Measurements from ENCODE around the gene FICD. TPM values are rescaled to one million over a fixed set of nuclear protein-coding genes. Genes with fewer than 3 reads are reported as not detected.
"Not testable (repeated sequence)": the region's sequence is repeated elsewhere in the genome, so short reads cannot be mapped to it uniquely, and the experiment has no call there.

The FICD gene
- total RNA-seq, 2 experiments from 2014 or later = 3.4 to 3.9 TPM

GRCh38 chr12:108482717-108483212, 32.3 kb upstream of the FICD start:
- Mint-ChIP-seq H3K27me3 (peaks cover 27% of the 10 kb centered on the region), H3K9me3 (peaks cover 6% of the 10 kb centered on the region), H3K4me3 (no peak overlapping the region), H3K36me3 (ENCODE audit: low read depth) (no peaks in the 10 kb centered on the region), H3K4me1 (ENCODE audit: low read depth) (no peaks in the 10 kb centered on the region), H3K27ac (no peak overlapping the region)
- intact Hi-C loops (cut with micrococcal nuclease) = no loop called here
- no peak for TF ChIP-seq CTCF (IDR thresholded peaks at IDR 0.05)
- no peak for DNase-seq
- ATAC-seq = no peak
- POLR2A ChIA-PET = no interaction called here
- CTCF ChIA-PET = interaction anchor here (1.3 kb wide), 1 partner anchor 12 kb away, joined by 4 read pairs; no protein-coding TSS in a partner anchor

GRCh38 chr12:108483213-108484059, 31.6 kb upstream of the FICD start:
- CTCF ChIA-PET = interaction anchor here (1.3 kb wide), 1 partner anchor 11 kb away, joined by 4 read pairs; no protein-coding TSS in a partner anchor
- intact Hi-C loops (cut with micrococcal nuclease) = no loop called here
- H3K36me3 Mint-ChIP-seq (ENCODE audit: low read depth) = no peaks in the 10 kb centered on the region
- POLR2A ChIA-PET = interaction anchor here (0.6 kb wide), 1 partner anchor 33 kb away, joined by 3 read pairs; no protein-coding TSS in a partner anchor
- no peak for TF ChIP-seq CTCF (IDR thresholded peaks at IDR 0.05)
- H3K4me1 Mint-ChIP-seq (ENCODE audit: low read depth) = no peaks in the 10 kb centered on the region
- H3K4me3 Mint-ChIP-seq = no peak overlapping the region
- H3K9me3 Mint-ChIP-seq = peaks cover 6% of the 10 kb centered on the region
- no peak for DNase-seq
- H3K27ac Mint-ChIP-seq = no peak overlapping the region
- peaks cover 29% of the 10 kb centered on the region for H3K27me3 Mint-ChIP-seq
- ATAC-seq = no peak

- intact Hi-C loops (cut with micrococcal nuclease) = no loop called here
- ATAC-seq (no peak), DNase-seq (no peak)
- Mint-ChIP-seq H3K36me3 (ENCODE audit: low read depth) (no peaks in the 10 kb centered on the region), H3K4me3 (no peak overlapping the region), H3K27ac (no peak overlapping the region), H3K27me3 (peaks cover 33% of the 10 kb centered on the region), H3K4me1 (ENCODE audit: low read depth) (no peaks in the 10 kb centered on the region), H3K9me3 (peaks cover 6% of the 10 kb centered on the region)
- CTCF ChIA-PET = interaction anchor here (1.0 kb wide), 1 partner anchor 28 kb away, joined by 3 read pairs; no protein-coding TSS in a partner anchor
- POLR2A ChIA-PET = interaction anchor here (0.5 kb wide), 1 partner anchor 114 kb away, joined by 3 read pairs; no protein-coding TSS in a partner anchor
- no peak for TF ChIP-seq CTCF (IDR thresholded peaks at IDR 0.05)
Measured at GRCh38 chr12:108484431-108484830, 30.6 kb upstream of the FICD start.

GRCh38 chr12:108484845-108485244, 30.2 kb upstream of the FICD start:
- ChIA-PET POLR2A (no interaction called here), CTCF (interaction anchor here (1.0 kb wide), 1 partner anchor 27 kb away, joined by 3 read pairs; no protein-coding TSS in a partner anchor)
- no peaks in the 10 kb centered on the region for H3K36me3 Mint-ChIP-seq (ENCODE audit: low read depth)
- DNase-seq (no peak), ATAC-seq (no peak)
- H3K4me1 Mint-ChIP-seq (ENCODE audit: low read depth) = no peaks in the 10 kb centered on the region
- no peak for TF ChIP-seq CTCF (IDR thresholded peaks at IDR 0.05)
- peaks cover 33% of the 10 kb centered on the region for H3K27me3 Mint-ChIP-seq
- intact Hi-C loops (cut with micrococcal nuclease) = no loop called here
- H3K27ac Mint-ChIP-seq = no peak overlapping the region
- peaks cover 6% of the 10 kb centered on the region for H3K9me3 Mint-ChIP-seq
- H3K4me3 Mint-ChIP-seq = no peak overlapping the region

GRCh38 chr12:108485371-108485770, 29.7 kb upstream of the FICD start:
- H3K27ac Mint-ChIP-seq; CTCF ChIA-PET; ATAC-seq; DNase-seq; H3K4me1 Mint-ChIP-seq (ENCODE audit: low read depth); H3K9me3 Mint-ChIP-seq; H3K36me3 Mint-ChIP-seq (ENCODE audit: low read depth); POLR2A ChIA-PET; intact Hi-C loops (cut with micrococcal nuclease); H3K4me3 Mint-ChIP-seq: not testable (repeated sequence)
- H3K27me3 Mint-ChIP-seq = peaks cover 33% of the 10 kb centered on the region

- peaks cover 28% of the 10 kb centered on the region for H3K27me3 Mint-ChIP-seq
- POLR2A ChIA-PET; H3K4me1 Mint-ChIP-seq (ENCODE audit: low read depth); intact Hi-C loops (cut with micrococcal nuclease); H3K36me3 Mint-ChIP-seq (ENCODE audit: low read depth); H3K27ac Mint-ChIP-seq; H3K4me3 Mint-ChIP-seq; DNase-seq; H3K9me3 Mint-ChIP-seq; ATAC-seq: not testable (repeated sequence)
- CTCF ChIA-PET = interaction anchor here (0.8 kb wide), 1 partner anchor 9 kb away, joined by 4 read pairs; no protein-coding TSS in a partner anchor
Measured at GRCh38 chr12:108487029-108487428, 28.0 kb upstream of the FICD start.
